Common myeloid progenitor, CD34-positive (primary cell): ENCODE results near the gene MOB3A.
"Not testable (repeated sequence)": the region's sequence is repeated elsewhere in the genome, so short reads cannot be mapped to it uniquely, and the experiment has no call there.

Experiments used
- CTCF ChIA-PET: fragments of 350-600 bp; sonication (Branson Sonifier 250); formaldehyde crosslinking; loops from one replicate; lab custom pipeline; 2021; ENCODE audit warnings: antibody characterized with exemption; lab: Charles Lee
- POLR2A ChIA-PET: fragments of 350-600 bp; sonication (Branson Sonifier 250); formaldehyde crosslinking; loops from one replicate; lab custom pipeline; 2021; ENCODE audit warnings: antibody characterized with exemption; lab: Charles Lee
- DNase-seq, 3 donors: peaks; one replicate each; pipeline versions ENCODE4 v3.0.0 to v3.0.0-alpha.2; 2013
- H3K27ac ChIP-seq, 2 experiments: 1 replicate in 1 of 2; 2 replicates in 1 of 2; pipeline ENCODE4 v1.7.0; 2013; ENCODE audit warnings: inconsistent platforms in 2 of 2, low read length in 2 of 2, mild to moderate bottlenecking in 2 of 2, low read depth in 1 of 2, moderate library complexity in 1 of 2; ENCODE audit not compliant: severe bottlenecking in 2 of 2, insufficient read depth in 1 of 2, poor library complexity in 1 of 2
- H3K27me3 ChIP-seq, 5 experiments: replicated peaks in 2 of 5; 1 replicate in 3 of 5; 2 replicates in 2 of 5; pipeline versions ENCODE4 v1.6.1 to v1.7.0; 2013; ENCODE audit warnings: low read length in 4 of 5, mild to moderate bottlenecking in 2 of 5, moderate library complexity in 2 of 5, inconsistent platforms in 1 of 5; ENCODE audit not compliant: insufficient read depth in 5 of 5, control insufficient read depth in 4 of 5
- H3K36me3 ChIP-seq, 4 experiments: 1 replicate in 2 of 4; 2 replicates in 2 of 4; pipeline versions ENCODE4 v1.6.1 to v1.7.0; 2013; ENCODE audit warnings: low read length in 3 of 4, control low read depth in 1 of 4, mild to moderate bottlenecking in 1 of 4; ENCODE audit not compliant: control insufficient read depth in 4 of 4, insufficient read depth in 4 of 4
- H3K4me1 ChIP-seq, 4 experiments: 1 replicate in 3 of 4; 2 replicates in 1 of 4; pipeline versions ENCODE4 v1.6.1 to v1.7.1; 2013; ENCODE audit warnings: low read length in 3 of 4, mild to moderate bottlenecking in 3 of 4, control low read depth in 1 of 4, inconsistent platforms in 1 of 4, moderate library complexity in 1 of 4; ENCODE audit not compliant: control insufficient read depth in 4 of 4, insufficient read depth in 4 of 4; ENCODE audit errors: control extremely low read depth in 1 of 4
- H3K4me3 ChIP-seq, 7 experiments: 1 replicate in 4 of 7; 2 replicates in 3 of 7; pipeline versions ENCODE4 v1.5.1 to v1.7.0; 2013; ENCODE audit warnings: mild to moderate bottlenecking in 7 of 7, low read length in 6 of 7, moderate library complexity in 6 of 7, inconsistent platforms in 2 of 7, low read depth in 2 of 7, control low read depth in 1 of 7; ENCODE audit not compliant: insufficient read depth in 4 of 7, control insufficient read depth in 1 of 7; ENCODE audit errors: extremely low read depth in 1 of 7
- H3K9me3 ChIP-seq, 5 experiments: 1 replicate in 4 of 5; 2 replicates in 1 of 5; pipeline versions ENCODE4 v1.6.1 to v1.7.1; 2013; ENCODE audit warnings: low read length in 4 of 5, mild to moderate bottlenecking in 2 of 5, inconsistent platforms in 1 of 5, low read depth in 1 of 5, moderate library complexity in 1 of 5; ENCODE audit not compliant: control insufficient read depth in 4 of 5, insufficient read depth in 2 of 5; ENCODE audit errors: control extremely low read depth in 1 of 5
- WGBS: methylation state at CpG from one replicate; pipeline ENCODE4 v1.1.5; 2013; ENCODE audit not compliant: insufficient coverage; 5-methylcytosine and 5-hydroxymethylcytosine counted together

Gene MOB3A

DNA sequence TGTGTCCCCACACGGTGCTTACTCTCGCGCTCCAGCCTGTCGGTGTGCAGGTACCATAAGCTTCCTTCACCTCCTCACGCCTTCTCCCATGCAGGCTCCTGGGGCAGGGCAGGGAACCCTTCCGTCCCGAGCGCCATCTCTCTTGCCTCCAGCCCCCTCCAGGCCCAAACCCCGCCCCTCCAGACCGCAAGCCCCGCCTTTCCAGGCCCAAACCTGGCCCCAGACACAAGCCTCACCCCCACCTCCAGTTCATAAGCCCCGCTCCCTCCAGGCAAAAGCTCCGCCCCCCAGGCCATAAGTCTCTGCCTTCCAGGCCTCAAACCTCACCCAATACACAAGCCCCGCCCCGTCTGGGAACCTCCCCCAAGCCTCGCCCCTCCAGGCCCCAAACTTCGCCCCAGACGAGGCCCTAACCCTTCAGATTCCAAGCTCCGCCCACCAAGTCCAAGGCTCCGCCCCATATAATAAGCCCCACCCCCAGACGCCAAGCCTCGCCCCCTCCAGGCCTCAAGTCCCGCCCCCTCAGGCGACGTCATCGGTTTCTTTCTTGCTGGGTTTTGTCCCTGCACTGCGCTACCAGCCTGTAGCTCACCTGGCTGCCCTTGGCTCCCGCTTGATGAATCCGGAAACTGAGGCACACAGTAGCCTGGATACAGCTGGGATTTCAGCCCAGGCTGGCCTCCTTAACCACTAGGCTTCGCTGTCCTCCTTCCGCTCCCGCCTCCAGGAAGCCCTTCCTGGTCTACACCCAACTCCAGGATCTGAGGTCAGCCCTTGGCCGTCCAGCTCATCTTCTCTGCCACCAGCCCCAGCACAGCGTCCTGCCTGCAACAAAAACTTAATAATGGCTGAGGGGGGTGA lies 61.2 kb downstream of the MOB3A start:
- DNase-seq: peak; percentile 77 to 90 (median 88)
- peaks cover 5 to 37% (median 28%) of the 10 kb centered on the region in 4 experiments for H3K4me1 ChIP-seq
- H3K36me3 ChIP-seq: peaks cover 0 to 20% (median 13%) of the 10 kb centered on the region in 4 experiments
- H3K4me3 ChIP-seq: peak overlapping the region in 2 of 7 experiments; percentile 19 to 52
- POLR2A ChIA-PET: interaction anchor here (0.6 to 1.2 kb wide), 2 partner anchors 9 to 16 kb away, joined by 4 to 5 read pairs; no protein-coding TSS in a partner anchor
- H3K27me3 ChIP-seq: no peaks in the 10 kb centered on the region
- H3K9me3 ChIP-seq: peaks cover 0 to 7% (median 0%) of the 10 kb centered on the region in 5 experiments
- CTCF ChIA-PET: interaction anchor here (0.5 to 1.4 kb wide), 4 partner anchors 9 to 138 kb away, joined by 3 to 4 read pairs (median 4); no protein-coding TSS in a partner anchor
- H3K27ac ChIP-seq: no peak overlapping the region
- WGBS: 43% methylated on average over 28 of the region's 34 CpGs

DNA sequence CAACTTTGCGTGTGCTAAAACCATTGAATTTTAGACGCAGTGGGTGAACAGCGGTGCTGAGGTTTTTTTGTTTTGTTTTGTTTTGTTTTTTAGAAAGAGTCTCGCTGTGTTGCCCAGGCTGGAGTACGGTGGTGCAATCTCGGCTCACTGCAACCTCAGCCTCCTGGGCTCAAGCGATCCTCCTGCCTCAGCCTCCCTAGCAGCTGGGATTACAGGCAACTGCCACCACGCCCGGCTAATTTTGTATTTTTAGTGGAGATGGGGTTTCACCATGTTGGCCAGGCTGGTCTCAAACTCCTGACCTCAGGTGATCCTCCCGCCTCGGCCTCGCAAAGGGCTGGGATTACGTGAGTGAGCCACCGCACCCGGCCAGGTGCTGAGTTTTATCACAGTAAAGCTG lies 61.9 kb downstream of the MOB3A start:
- ChIA-PET POLR2A (interaction anchor here (1.2 kb wide), 1 partner anchor 9 kb away, joined by 4 read pairs; no protein-coding TSS in a partner anchor), CTCF (interaction anchor here (1.2 to 1.4 kb wide), 2 partner anchors 8 to 46 kb away, joined by 3 read pairs; no protein-coding TSS in a partner anchor)
- H3K4me1 ChIP-seq: peaks cover 5 to 37% (median 28%) of the 10 kb centered on the region in 4 experiments
- peak overlapping the region in 2 of 7 experiments; percentile 19 to 52 for H3K4me3 ChIP-seq
- H3K27me3 ChIP-seq, DNase-seq, H3K27ac ChIP-seq, H3K9me3 ChIP-seq: not testable (repeated sequence)
- peaks cover 0 to 13% (median 8%) of the 10 kb centered on the region in 4 experiments for H3K36me3 ChIP-seq
- WGBS: 93% methylated on average over 11 of the region's 15 CpGs

DNA sequence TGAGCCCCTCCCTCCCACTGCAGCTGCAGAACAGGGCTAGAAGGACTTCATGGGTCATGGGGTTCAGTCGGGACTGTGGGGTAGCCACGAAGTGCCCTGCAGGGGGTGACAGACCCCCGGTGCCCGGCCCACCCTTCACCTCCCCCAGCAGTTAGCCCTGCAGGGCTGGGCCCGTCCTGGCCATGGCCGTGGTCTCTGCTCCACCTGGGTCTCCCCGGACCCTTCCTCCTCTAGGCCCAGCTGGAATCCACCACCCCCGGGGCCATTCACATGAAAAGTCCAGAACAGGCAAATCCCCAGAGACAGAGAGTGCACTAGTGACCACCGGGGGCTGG lies 62.3 kb downstream of the MOB3A start:
- no peak for DNase-seq
- H3K4me1 ChIP-seq: peaks cover 5 to 37% (median 29%) of the 10 kb centered on the region in 4 experiments
- no peak overlapping the region for H3K27ac ChIP-seq
- H3K9me3 ChIP-seq: peaks cover 0 to 7% (median 0%) of the 10 kb centered on the region in 5 experiments
- peaks cover 0 to 8% (median 6%) of the 10 kb centered on the region in 4 experiments for H3K36me3 ChIP-seq
- no peak overlapping the region for H3K4me3 ChIP-seq
- ChIA-PET CTCF (interaction anchor here (1.2 to 1.3 kb wide), 2 partner anchors 15 to 47 kb away, joined by 3 to 5 read pairs; no protein-coding TSS in a partner anchor), POLR2A (interaction anchor here (0.8 kb wide), 1 partner anchor 18 kb away, joined by 4 read pairs; the partner anchor contains the start of gene MKNK2)
- H3K27me3 ChIP-seq: no peaks in the 10 kb centered on the region
- 68% methylated on average over 6 of the region's 9 CpGs for WGBS

DNA sequence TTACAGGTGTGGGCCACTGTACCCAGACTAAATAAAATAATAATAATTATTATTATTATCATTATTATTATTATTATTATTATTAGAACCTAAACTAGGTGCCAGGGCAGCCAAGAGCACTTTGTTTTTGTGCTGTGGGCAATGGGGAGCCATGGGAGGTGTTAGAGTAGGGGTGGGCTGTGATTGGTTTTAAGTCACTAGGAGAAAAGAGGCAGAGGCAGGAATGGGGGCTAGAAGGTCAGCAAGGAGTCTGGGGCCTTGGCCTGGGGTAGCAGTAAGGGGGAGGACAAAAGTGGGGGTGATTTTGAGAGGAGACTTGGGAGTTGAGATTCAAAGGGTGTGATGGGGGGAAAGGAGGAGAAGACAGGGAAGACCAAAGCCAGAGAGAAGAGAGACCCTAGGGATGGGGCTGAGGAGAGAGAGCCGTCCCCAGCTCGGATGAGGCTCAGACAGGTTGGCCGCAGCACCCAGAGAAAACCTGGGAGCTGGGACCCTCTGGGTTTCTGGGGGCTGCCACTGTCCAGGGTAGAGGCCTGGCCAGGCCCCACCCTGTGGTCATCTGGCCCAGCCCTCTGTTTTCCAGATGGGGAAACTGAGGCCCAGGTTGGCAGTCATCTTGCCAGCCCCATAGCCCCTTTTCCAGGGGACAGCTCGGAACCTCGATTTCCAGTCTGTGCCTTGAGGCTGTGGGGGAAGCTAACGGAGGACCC lies 62.9 kb downstream of the MOB3A start:
- H3K36me3 ChIP-seq: peaks cover 0 to 3% (median 2%) of the 10 kb centered on the region in 4 experiments
- ChIA-PET CTCF (interaction anchor here (1.1 to 1.8 kb wide), 3 partner anchors 8 to 14 kb away, joined by 3 to 9 read pairs (median 5); no protein-coding TSS in a partner anchor), POLR2A (interaction anchor here (0.8 to 1.4 kb wide), 4 partner anchors 9 to 18 kb away, joined by 3 to 4 read pairs (median 4); partner anchors contain the start of gene MKNK2)
- H3K4me3 ChIP-seq: peak overlapping the region in 2 of 7 experiments; percentile 36 to 73
- no peak for DNase-seq
- H3K27me3 ChIP-seq: no peaks in the 10 kb centered on the region
- H3K27ac ChIP-seq: no peak overlapping the region
- H3K9me3 ChIP-seq: peaks cover 0 to 7% (median 0%) of the 10 kb centered on the region in 5 experiments
- H3K4me1 ChIP-seq: peaks cover 5 to 37% (median 31%) of the 10 kb centered on the region in 4 experiments
- WGBS: 91% methylated on average over 6 of the region's 6 CpGs

DNA sequence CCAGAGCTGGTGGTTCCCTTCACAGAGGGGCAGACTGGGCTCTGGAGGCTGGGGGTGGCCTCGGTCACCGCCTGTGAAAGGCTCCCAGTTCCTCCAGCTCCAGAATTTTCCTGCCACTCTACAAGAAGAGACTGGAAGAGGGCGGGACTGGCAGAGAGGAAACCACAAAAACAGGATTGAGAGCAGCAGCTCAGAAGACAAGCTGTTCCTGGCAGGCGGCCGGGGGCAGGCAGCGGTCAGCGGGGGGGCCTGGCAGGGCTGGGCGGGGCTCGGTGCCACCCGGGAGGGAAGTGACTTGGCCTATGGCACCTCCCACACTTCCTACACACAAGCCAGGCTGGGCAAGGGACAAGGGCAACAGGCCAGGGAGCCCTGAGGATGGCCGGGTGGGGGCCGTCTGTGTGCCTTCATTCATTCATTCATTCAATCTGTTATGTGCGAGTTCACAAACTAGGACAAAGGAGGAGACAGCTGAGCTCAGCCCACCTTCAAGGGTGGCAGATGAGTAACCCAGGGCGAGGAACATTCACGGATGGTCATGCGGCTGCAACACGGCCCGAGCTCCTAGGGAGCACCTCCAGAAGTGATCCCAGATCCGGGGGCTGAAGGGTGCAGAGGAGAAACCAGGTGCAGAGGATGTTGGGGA lies 63.7 kb downstream of the MOB3A start:
- Histone ChIP-seq H3K27ac (no peak overlapping the region), H3K9me3 (peaks cover 0 to 7% (median 0%) of the 10 kb centered on the region in 5 experiments), H3K27me3 (no peaks in the 10 kb centered on the region), H3K36me3 (no peaks in the 10 kb centered on the region), H3K4me3 (peak overlapping the region in 5 of 7 experiments; percentile 26 to 73 (median 48)), H3K4me1 (peaks cover 5 to 37% (median 33%) of the 10 kb centered on the region in 4 experiments)
- peak in 2 of 3 donors; percentile 78 to 82 for DNase-seq
- CTCF ChIA-PET: interaction anchor here (1.1 to 1.8 kb wide), 9 partner anchors 9 to 66 kb away, joined by 3 to 9 read pairs (median 4); no protein-coding TSS in a partner anchor
- POLR2A ChIA-PET: interaction anchor here (0.8 to 1.4 kb wide), 5 partner anchors 10 to 58 kb away, joined by 3 to 5 read pairs (median 4); no protein-coding TSS in a partner anchor
- 4% methylated on average over 14 of the region's 19 CpGs for WGBS

DNA sequence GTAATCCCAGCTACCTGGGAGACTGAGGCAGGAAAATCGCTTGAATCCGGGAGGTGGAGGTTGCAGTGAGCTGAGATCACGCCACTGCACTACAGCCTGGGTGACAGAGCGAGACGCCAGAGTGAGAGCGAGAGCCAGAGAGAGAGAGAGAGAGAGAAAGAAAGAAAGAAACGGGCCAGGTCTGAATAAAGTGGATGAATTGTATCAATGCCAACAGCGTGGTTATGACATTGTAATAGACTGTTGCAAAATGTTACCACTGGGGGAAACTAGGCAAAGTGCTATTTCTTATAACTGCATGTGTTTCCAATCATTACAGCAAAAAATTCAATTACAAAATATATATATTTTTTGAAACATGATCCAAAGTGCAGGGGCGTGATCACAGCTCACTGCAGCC lies 68.8 kb downstream of the MOB3A start:
- 59% methylated on average over 7 of the region's 9 CpGs for WGBS
- ChIA-PET CTCF (interaction anchor here (0.6 to 0.8 kb wide), 2 partner anchors 25 to 35 kb away, joined by 3 read pairs; no protein-coding TSS in a partner anchor), POLR2A (interaction anchor here (0.6 kb wide), 1 partner anchor 73 kb away, joined by 3 read pairs; no protein-coding TSS in a partner anchor)
- H3K9me3 ChIP-seq: no peaks in the 10 kb centered on the region
- H3K4me1 ChIP-seq: peaks cover 0 to 20% (median 9%) of the 10 kb centered on the region in 4 experiments
- DNase-seq: peak in 2 of 3 donors; percentile 53 to 57
- H3K36me3 ChIP-seq: no peaks in the 10 kb centered on the region
- no peak overlapping the region for H3K4me3 ChIP-seq
- H3K27me3 ChIP-seq: no peaks in the 10 kb centered on the region
- no peak overlapping the region for H3K27ac ChIP-seq
